Colonic mucosa (tissue), 4 donors: ENCODE data around the gene MED12L. TPM values are rescaled to one million over a fixed set of nuclear protein-coding genes. Genes with fewer than 3 reads are reported as not detected.

ENCODE experiments used
- DNase-seq: peaks from one replicate; pipeline ENCODE4 v3.0.0-alpha.2; 2020
- H3K27ac ChIP-seq: fragments of 200-600 bp; one replicate; pipeline ENCODE4 v1.8.0; 2021
- H3K27me3 ChIP-seq: fragments of 200-600 bp; one replicate; pipeline ENCODE4 v1.8.0; 2021
- H3K36me3 ChIP-seq: fragments of 200-600 bp; one replicate; pipeline ENCODE4 v1.8.0; 2021
- H3K4me1 ChIP-seq: fragments of 200-600 bp; one replicate; pipeline ENCODE4 v1.8.0; 2021; ENCODE audit warnings: mild to moderate bottlenecking
- H3K4me3 ChIP-seq: fragments of 200-600 bp; one replicate; pipeline ENCODE4 v1.8.0; 2021
- H3K9ac ChIP-seq, 2 donors: one replicate each; pipeline ENCODE4 v1.7.0; 2013; ENCODE audit warnings: control low read depth in 2 of 2, low read depth in 2 of 2, low read length in 2 of 2
- H3K9me3 ChIP-seq: fragments of 200-600 bp; one replicate; pipeline ENCODE4 v1.8.0; 2021
- intact Hi-C: fragments of 100-400 bp; cut with DNase I; formaldehyde crosslinking; loops from one replicate; pipeline ENCODE4 v1.14.1; 2022
- total RNA-seq, 2 donors: library from RNA; stranded (reverse); fragmentation: NEBNext Ultra II Directional in 1 of 2; extraction: Animal tissue kit (Norgen Biotek cat#: 25700) in 1 of 2; gene quantifications; one replicate each; pipeline ENCODE4 v1.2.1, GENCODE V29; 2021
- TF ChIP-seq, protein P1 (sequence below): fragments of 200-600 bp; IDR thresholded peaks from one replicate; pipeline ENCODE4 v1.8.0; 2022; ENCODE audit warnings: antibody characterized with exemption, mild to moderate bottlenecking
- donor health status: healthy.
- donor health status: DM: no; HTN: no; CAD: no.
- donor health status: DM: no; HTN: no; CAD: no.

Gene MED12L
- total RNA-seq, 2 donors from 2014 or later = 0.32 to 1.3 TPM

- Histone ChIP-seq H3K4me3 (no peak overlapping the region), H3K9ac (no peak overlapping the region), H3K9me3 (no peaks in the 10 kb centered on the region), H3K36me3 (no peaks in the 10 kb centered on the region), H3K27ac (no peak overlapping the region), H3K4me1 (no peaks in the 10 kb centered on the region), H3K27me3 (no peaks in the 10 kb centered on the region)
- DNase-seq = no peak
- TF ChIP-seq, protein P1, sequence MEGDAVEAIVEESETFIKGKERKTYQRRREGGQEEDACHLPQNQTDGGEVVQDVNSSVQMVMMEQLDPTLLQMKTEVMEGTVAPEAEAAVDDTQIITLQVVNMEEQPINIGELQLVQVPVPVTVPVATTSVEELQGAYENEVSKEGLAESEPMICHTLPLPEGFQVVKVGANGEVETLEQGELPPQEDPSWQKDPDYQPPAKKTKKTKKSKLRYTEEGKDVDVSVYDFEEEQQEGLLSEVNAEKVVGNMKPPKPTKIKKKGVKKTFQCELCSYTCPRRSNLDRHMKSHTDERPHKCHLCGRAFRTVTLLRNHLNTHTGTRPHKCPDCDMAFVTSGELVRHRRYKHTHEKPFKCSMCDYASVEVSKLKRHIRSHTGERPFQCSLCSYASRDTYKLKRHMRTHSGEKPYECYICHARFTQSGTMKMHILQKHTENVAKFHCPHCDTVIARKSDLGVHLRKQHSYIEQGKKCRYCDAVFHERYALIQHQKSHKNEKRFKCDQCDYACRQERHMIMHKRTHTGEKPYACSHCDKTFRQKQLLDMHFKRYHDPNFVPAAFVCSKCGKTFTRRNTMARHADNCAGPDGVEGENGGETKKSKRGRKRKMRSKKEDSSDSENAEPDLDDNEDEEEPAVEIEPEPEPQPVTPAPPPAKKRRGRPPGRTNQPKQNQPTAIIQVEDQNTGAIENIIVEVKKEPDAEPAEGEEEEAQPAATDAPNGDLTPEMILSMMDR = no peak
- intact Hi-C loops = no loop called here
Observed at GRCh38 chr3:151400341-151400740, 314.9 kb downstream of the MED12L start.

- H3K9me3 ChIP-seq = no peaks in the 10 kb centered on the region
- no peak overlapping the region for H3K4me3 ChIP-seq
- no peak overlapping the region for H3K27ac ChIP-seq
- DNase-seq = no peak
- intact Hi-C loops = no loop called here
- no peaks in the 10 kb centered on the region for H3K27me3 ChIP-seq
- H3K36me3 ChIP-seq = no peaks in the 10 kb centered on the region
- TF ChIP-seq, protein P1 = no peak
- H3K4me1 ChIP-seq = no peaks in the 10 kb centered on the region
- H3K9ac ChIP-seq = no peak overlapping the region
Observed at GRCh38 chr3:151402349-151402748, 316.9 kb downstream of the MED12L start.

DNA sequence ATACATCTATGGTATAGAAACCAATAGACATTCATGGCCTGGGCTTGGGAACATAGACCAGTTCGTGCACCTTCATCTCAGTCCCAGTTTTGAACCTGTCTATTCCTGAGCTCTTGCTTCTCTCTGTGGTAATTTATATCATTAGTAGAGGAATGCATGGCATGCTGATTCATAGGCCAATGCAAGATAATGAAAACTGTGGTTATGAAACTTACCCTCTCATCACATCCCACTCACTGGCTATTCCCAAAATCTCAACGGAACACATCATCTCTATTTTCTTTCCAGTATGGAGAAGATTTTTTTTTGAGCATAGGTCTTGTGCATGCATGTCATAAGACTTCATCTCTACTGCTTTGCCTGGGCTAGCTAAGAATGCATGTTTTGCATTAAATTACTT is 317.8 kb downstream of the MED12L start:
- Histone ChIP-seq H3K4me1 (no peaks in the 10 kb centered on the region), H3K36me3 (no peaks in the 10 kb centered on the region), H3K27me3 (no peaks in the 10 kb centered on the region), H3K9ac (no peak overlapping the region), H3K4me3 (no peak overlapping the region), H3K27ac (no peak overlapping the region), H3K9me3 (no peaks in the 10 kb centered on the region)
- intact Hi-C loops = no loop called here
- no peak for DNase-seq
- TF ChIP-seq, protein P1 = no peak

DNA sequence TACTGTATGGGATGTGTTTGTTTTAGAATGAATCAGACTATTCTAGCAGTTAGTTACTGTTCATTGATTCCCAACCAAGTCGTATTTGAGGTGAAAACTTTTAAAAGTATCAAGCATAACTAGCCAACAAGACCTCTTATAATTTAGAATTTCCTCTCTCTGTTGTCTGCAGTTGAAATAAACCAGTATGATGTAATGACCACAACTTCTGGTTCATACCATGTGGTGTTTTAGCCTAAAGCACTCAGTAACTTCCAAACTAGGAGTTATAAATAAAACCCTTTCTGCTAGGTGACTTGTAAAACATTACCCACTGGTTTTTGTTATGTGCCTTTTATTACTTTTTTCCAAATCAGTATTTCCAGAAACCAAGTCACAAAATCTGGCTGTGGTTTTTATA is 318.9 kb downstream of the MED12L start:
- no peak overlapping the region for H3K4me3 ChIP-seq
- no peaks in the 10 kb centered on the region for H3K9me3 ChIP-seq
- DNase-seq = no peak
- no peaks in the 10 kb centered on the region for H3K4me1 ChIP-seq
- intact Hi-C loops = no loop called here
- H3K27ac ChIP-seq = no peak overlapping the region
- TF ChIP-seq, protein P1 = no peak
- no peaks in the 10 kb centered on the region for H3K36me3 ChIP-seq
- no peak overlapping the region for H3K9ac ChIP-seq
- H3K27me3 ChIP-seq = no peaks in the 10 kb centered on the region

- DNase-seq = no peak
- intact Hi-C loops = no loop called here
- Histone ChIP-seq H3K9ac (no peak overlapping the region), H3K27ac (no peak overlapping the region), H3K36me3 (no peaks in the 10 kb centered on the region), H3K4me3 (no peak overlapping the region), H3K4me1 (no peaks in the 10 kb centered on the region), H3K9me3 (no peaks in the 10 kb centered on the region), H3K27me3 (no peaks in the 10 kb centered on the region)
- TF ChIP-seq, protein P1 = no peak
Observed at GRCh38 chr3:151407928-151408327, 322.5 kb downstream of the MED12L start.
